A549 (cell line): ENCODE data around the gene PID1.

Source experiments
- CTCF ChIP-seq: fragments of >200 bp; sonication (Bioruptor Twin); formaldehyde crosslinking; IDR thresholded peaks from 3 replicates; pipeline ENCODE4 v1.5.1; 2016
- ESRRA ChIP-seq: fragments of 150-350 bp; IDR thresholded peaks from 2 replicates; pipeline ENCODE4 v1.6.1; 2014; ENCODE audit warnings: mild to moderate bottlenecking, low read length, borderline replicate concordance
- MAX ChIP-seq: IDR thresholded peaks from 2 replicates; pipeline ENCODE4 v1.6.1; 2012
- MAZ ChIP-seq: fragments of 150-350 bp; IDR thresholded peaks from 2 replicates; pipeline ENCODE4 v1.6.1; 2014; ENCODE audit warnings: antibody characterized with exemption, low read depth, low read length, borderline replicate concordance
- MYC ChIP-seq: IDR thresholded peaks from 2 replicates; pipeline ENCODE4 v1.6.1; 2012; ENCODE audit warnings: mild to moderate bottlenecking, inconsistent platforms, low read length, improper control_type of control experiment, borderline replicate concordance
- NPAS2 ChIP-seq: fragments of 250-450 bp; sonication (Bioruptor Pico); IDR thresholded peaks from 2 replicates; pipeline ENCODE4 v1.8.0; 2022; ENCODE audit warnings: mild to moderate bottlenecking, moderate library complexity, borderline replicate concordance
- POLR2A ChIP-seq: IDR thresholded peaks from 2 replicates; pipeline ENCODE4 v1.6.1; 2012; ENCODE audit warnings: mild to moderate bottlenecking, low read length

DNA sequence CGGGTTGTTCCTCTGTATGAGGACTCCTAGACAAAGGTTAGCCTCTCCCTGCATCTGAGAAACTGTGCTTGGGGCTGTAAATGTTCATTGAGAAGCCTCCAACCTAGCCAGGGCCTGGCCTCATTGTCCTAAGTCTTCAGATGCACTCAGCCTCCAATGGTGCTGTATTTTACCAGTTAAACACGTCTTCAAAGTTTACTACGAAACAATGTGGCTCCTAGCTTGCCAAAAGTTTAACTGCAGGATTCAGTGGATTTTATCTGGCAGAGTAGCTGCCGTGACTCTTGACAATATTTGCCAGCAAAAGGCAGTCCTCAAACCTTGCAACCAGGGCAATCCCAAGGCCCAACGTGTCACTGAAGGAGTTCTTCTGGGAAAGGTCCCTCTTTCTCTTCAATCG, 1.1 kb downstream of the PID1 start:
- TF ChIP-seq MAX (no peak), POLR2A (no peak), CTCF (no peak), MYC (no peak), ESRRA (no peak), MAZ (no peak), NPAS2 (CRISPR knock-in tag) (no peak)
